Activated CD8-positive, alpha-beta memory T cell treated with anti-CD3 and anti-CD28 coated beads, Interleukin-2, amount 50 U/mL, for 24 hours (primary cell): ENCODE results near the gene SANBR.
"Not testable (repeated sequence)": the region's sequence is repeated elsewhere in the genome, so short reads cannot be mapped to it uniquely, and the experiment has no call there.

ENCODE experiments used
- DNase-seq: peaks from one replicate; pipeline ENCODE4 v3.0.0-alpha.2; 2020; ENCODE audit errors: extremely low read depth

The SANBR gene

DNA sequence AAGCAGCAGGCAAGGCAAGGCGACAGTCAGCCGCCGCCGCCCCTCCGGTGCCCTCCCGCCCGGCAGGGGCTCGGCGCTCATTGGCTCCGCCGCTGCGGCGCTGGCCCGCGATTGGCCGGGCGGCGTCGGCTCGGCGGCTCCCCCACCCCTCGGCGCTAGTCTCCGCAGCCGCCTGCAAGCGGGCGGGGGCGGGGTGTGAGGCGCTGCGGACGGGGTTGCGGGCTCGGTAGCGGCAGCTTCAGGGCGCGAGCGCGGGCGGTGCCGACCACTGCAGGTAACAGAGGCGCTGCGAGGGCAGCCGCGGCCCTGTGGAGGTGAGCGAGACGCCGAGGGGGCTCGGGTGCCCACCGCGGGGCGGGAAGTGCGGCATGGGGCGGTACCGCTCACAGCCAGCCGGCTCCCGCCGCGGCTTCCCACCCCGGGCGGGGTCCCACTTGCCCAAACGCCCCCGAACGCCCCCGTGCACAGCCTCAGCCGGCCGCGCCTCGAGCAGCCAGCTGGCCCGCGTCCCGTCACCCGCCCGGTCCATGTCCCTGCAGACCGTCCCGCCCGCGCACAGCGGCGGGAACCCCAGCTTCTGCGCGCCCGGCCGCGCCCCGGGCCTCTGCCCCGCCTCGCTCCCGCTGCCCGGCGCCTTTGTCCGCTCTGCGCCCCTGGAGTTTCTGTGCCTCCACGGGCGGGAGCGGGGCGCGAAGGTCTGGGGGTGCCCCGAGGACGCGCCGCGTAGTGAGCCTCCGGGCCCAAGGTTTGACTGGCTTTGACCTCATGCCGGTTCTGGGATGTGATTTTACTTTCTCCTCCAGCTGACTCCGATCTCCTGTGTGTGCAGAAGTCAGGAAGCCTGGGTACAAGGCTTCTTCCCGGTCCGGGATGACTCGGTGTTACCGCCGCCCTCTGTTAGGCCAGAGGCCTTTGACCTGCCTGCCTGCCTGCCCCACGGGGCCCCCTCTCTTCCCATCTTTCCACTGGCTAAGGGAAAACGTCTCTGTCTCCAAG, at the start of gene SANBR:
Gene SANBR, plus strand, starts transcription at position 158 of the 996 bp plus-strand sequence. CDS start 4,480 bp downstream, outside the sequence.
- DNase-seq: peak; percentile 37

DNA sequence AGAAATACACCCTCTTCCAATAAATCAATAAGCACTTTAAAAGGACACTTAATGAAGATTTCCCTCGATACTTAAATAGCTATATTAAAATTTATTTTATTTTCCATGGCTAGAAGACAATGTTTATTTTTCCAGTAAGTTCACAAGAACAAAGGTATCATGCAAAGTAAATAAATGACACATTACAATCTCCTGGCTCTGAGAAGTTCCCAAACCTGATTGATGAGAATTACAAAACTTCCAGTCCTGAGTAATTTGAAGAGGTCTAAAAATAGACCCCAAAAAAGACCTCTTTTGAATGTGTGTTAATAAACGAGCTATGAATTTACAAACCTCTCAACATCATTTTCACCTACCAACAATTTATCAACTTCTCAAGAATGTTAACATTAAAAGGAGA, 49.7 kb upstream of the SANBR start:
- no peak for DNase-seq

DNA sequence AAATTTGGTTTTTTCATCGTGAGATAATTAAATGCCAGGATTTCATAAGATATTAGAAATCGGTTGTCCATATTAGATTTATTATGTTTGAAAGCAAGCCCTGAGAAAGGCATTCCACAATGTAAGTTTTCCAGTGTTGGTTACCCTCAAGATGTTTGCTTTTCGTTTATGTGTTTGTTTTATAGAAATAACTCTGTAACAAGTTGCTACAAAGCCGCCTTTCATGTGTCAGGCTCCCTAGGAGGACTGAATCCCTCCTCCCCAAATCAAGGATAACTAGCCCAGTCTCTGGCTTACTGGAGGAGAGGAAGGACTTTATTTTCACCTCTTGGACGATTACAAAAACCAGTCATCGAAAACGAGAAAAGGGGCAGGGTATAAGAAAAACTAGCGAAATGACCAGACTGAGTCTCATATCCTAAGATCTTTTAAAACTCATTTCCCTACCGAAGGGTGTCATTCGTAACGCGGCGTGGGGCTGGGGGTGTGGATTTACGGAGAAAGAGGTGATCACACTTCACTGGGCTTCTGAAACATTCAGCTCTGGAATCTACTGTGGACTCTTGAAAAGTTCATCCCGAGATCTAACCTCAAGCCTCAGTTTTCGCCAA, 49.2 kb upstream of the SANBR start:
- no peak for DNase-seq

DNA sequence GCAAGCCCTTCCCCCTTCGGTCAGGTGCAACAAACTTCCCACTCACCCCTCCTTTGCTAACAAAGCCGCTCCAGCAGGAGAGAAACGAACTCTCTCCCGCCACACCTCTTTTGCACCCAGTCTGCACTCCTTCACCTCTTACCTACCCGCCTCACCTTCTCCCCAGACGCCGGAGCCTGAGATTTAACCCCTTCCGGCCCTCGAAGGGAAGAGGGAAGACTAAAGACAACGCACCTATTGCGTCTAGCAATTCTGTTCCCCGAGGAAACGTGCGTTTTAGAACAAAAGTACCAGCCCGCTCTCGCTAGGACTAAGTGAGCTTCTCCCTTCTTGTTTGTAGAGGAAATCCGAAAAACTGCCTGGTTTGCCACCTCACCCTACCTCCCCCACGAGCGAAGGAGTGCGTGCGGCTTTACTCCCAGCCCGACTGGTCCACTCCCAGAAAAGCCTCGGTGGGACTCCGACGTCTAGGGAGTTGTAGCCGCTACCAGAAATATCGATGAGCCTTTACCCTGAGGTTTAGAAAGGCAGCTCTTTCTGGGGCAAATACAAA, 48.6 kb upstream of the SANBR start:
- DNase-seq: peak; percentile 41

DNA sequence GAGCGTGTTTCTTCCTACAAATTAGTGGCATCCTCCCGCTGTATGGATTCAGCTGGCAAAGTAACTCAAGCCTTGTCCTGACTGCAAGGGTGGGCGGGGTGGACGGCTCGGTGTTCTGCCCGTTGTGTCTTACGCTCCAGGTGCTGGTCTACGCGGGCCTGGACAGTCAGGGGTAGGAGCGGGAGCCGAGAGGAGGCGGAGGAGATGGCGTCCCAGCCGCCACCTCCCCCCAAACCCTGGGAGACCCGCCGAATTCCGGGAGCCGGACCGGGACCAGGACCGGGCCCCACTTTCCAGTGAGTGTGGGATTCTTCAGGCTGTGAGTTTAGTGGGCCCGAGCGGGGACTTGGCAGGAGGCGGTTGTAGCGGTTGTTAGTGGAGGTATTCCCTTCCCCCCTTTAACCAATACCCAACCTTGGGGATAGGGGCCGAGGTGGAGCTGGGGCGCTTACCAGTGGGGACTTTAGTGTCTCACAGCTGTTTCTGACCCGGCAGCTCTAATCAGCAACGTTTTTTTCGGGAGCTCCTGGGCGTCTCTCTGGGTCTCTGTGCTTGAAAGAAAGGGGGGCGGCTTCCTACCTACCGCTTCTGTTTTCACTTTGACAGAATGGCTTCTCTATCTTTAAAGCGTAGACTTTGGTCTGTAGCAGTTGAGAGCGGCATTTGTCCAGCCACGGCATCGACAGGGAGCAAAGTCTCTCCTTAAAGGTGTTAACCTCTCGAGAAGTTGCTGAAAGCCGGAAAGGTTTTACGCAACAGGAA, 47.9 kb upstream of the SANBR start, which contains the start of the genes PEX13 and PUS10:
Gene PEX13, plus strand, starts transcription at position 165 of the 762 bp plus-strand sequence. Its CDS starts 40 bp downstream, at position 205.
Gene PUS10, minus strand, starts transcription at position 700 of the 762 bp plus-strand sequence. CDS start 6,365 bp downstream, outside the sequence.
- no peak for DNase-seq

DNA sequence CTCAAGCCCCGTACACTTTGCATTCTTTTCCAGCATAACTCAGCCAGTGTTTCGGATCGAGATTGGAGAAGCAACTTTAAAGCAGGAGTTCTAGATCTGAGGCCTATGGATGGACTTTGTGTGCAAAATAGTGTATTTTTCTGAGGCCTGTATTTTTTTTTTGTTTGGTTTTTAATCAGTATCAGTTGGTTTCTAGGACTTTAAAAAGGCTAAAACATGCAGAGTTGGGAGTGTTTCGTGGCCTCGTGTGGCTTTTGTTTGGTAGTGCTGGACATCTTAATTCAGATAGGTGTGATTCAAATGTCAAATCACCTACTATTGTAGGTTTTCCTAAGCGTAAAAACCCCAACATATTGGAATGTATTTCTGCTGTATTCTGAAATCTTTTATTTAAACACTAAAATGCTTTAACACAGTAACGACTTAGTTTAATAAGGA, 47.3 kb upstream of the SANBR start:
- no peak for DNase-seq

DNA sequence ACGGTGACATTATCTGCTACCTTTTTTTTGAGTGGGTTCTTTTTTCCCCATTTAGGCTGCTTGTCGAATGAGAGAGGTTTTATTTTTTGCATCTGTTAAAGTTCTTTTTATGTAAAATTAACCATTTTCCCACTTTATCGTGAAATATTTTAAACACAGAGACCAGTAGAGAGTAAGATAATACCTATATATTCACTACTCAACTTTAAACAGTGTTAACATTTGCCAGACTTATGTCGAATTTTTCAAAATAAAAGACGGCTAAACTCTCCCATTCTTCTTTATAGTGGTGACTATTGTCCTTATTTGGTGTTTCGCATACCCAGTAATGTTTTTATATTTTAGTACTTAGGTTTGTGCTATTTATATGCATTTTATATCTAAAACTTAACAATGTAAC, 46.9 kb upstream of the SANBR start:
- no peak for DNase-seq

DNA sequence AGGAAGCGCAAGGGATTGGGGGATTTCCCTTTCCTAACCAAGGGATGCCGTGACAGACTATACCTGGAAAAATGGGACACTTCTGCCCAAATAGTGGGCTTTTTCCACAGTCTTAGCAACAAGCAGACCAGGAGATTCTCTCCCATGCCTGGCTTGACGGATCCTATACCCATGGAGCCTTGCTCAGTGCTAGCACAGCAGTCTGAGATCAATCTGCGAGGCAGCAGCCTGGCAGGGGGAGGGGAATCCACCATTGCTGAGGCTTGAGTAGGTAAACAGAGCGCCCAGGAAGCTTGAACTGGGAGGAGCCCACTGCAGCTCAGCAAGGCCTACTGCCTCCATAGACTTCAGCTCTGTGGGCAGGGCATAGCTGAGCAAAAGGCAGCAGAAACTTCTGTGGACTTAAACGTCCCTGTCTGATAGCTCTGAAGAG, 44.4 kb upstream of the SANBR start:
- DNase-seq: no peak

DNA sequence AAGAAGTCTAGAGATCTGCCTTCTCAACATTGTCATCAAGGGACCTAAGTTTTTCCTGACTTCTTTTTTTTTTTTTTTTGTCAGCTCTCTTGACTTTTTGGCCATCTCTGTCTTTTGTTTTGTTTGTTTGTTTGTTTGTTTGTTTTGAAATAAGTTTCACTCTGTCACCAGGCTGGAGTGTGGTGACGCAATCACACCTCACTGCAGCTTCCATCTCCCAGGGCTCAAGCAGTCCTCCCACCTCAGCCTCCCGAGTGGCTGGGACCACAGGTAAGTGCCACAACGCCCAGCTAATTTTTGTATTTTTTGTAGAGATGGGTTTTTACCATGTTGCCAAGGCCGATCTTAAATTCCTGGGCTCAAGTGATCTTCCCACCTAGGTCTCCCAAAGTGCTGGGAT, 42.0 kb upstream of the SANBR start:
- DNase-seq: no peak

DNA sequence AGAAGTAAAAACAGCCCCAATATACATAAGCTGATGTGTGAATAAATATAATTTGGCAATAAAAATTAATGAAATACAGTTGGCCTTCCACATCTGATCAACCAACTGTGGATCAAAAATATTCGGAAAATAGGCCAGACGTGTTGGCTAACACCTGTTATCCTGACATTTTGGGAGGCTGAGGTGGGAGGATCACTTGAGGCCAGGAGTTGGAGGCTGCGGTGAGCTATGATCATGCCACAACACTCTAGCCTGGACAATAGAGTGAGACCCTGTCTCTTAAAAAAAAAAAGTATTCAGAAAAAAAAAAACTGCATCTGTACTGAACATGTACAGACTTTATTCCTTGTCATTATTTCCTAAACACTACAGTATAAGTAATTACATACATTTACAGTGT, 36.1 kb upstream of the SANBR start:
- no peak for DNase-seq

DNA sequence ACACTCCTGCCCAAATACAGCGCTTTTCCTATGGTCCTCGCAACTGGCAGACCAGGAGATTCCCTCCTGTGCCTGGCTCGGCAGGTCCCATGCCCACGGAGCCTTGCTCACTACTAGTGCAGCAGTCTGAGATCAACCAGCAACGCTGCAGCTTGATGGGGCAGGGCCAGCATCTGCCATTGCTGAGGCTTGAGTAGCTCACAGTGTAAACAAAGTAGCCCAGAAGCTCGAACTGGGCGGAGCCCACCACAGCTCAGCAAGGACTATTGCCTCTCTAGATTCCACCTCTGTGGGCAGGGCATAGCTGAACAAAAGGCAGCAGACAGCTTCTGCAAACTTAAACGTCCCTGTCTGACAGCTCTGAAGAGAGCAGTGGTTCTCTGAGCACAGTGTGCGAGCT, 31.1 kb upstream of the SANBR start:
- not testable (repeated sequence) for DNase-seq

DNA sequence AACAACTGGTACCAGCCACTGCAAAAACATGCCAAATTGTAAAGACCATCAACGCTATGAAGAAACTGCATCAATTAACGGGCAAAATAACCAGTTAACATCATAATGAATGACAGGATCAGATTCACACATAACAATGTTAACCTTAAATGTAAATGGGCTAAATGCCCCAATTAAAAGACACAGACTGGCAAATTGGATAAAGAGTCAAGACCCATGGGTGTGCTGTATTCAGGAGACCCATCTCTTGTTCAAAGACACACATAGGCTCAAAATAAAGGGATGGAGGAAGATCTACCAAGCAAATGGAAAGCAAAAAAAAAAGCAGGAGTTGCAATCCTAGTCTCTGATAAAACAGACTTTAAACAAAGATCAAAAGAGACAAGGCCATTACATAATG, 29.0 kb upstream of the SANBR start:
- DNase-seq: not testable (repeated sequence)

DNA sequence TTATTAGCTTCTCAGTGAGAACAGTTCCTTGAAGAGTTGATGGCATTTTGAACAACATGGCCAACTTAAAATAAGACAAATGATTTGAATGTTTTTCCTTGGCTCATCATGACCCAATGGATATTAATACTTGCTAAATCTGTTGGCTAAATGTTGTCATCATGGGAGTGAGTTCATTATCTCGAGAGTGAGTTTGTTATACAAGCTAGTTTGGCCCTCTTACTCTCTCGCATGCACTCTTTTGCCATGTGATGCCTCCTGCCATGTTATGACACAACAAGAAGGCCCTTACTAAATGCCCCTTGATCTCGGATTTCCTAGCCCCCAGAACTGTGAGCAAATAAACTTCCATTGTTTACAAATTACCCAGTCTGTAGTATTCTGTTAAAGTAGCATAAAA, 22.9 kb upstream of the SANBR start:
- DNase-seq: no peak

DNA sequence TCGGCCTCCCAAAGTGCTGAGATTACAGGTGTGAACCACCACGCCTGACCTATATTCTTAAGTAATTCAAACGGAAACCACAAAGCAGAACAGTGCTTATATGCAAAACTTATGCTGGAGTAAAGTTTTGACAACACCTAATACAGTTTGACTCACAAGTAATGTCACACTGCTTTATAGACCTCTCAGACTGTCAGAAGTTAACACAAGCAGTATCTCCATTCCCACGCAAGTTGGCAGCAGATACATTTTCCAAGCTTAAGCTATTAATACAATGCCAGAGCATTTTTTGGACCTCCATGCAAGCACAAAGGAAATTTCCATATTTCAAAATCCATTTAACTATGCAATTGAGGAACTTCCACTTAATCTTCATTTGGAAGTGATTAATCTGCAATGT, 21.0 kb upstream of the SANBR start:
- no peak for DNase-seq

DNA sequence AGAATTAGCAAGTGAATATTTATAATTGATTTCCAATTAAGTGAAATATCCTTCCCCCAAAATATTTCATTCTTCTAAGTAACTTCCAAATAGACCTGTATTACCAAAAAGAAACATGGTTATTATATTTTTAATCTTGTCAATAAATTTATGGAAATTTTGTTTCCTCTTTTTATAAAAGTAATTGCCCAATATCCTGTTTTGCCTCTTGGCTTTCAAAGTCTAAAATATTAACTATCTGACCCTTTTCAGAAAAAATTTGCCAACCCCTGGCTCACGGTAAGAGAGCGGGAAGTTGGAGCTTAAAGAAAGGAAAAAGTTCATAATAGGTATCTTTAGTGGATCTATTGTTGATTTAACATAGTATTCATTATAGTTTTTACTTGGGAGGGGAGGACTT, 20.4 kb upstream of the SANBR start:
- no peak for DNase-seq

DNA sequence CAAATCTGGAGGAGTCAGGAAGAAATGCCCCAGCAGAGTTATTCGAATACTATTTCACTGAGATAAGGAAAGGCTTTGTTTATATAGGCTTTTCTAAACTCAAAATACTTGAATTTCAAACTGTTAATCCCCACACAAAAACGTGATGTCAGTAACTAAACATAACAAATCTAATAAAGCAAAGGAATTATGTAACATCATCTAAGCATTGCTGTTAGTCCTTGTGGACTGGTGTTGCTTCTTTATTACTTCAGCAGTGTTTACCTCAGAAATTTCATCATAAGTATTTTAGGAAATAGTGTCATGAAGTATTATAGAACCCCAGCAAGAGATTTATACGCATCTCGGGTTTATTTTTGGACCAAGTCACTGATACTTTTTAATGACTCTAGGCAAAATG, 19.7 kb upstream of the SANBR start:
- no peak for DNase-seq

DNA sequence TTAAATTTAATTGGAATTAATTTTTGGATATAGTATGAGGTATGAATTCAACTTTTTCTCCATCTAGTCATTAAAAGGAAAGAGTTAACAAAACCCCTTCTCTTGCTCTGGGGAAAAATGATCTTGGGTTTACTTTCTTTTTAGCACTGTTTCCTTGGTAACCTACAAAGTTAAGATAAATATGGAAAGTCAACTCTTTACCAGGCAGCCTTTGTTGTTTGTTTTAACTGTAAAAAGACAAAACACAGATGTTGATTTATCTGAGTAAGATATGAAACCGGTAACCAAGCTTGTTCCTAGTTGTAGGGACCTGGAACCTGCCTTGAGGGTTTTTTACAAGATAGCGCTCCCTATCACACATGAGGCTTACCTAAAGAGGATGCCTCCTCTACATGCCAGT, 10.1 kb upstream of the SANBR start:
- no peak for DNase-seq

DNA sequence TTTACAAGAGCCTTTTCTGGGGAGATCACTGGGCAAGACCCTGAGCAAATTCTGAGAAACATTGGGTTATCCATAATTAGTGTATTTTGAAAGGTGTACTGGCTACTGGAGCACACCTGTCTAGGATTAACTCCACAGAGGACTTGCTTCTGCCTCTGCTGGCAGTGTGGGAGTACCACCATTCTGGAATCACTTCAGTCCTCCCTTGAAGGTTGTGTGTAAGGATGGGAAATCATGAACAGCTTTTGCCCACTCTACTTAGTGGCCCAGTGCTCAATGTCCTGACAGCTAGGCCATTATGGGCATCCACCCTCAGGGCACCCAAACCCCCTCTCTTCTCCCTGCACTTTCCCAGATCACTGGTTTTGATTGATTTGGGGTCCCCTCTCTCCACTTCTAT, 8.1 kb upstream of the SANBR start:
- no peak for DNase-seq

DNA sequence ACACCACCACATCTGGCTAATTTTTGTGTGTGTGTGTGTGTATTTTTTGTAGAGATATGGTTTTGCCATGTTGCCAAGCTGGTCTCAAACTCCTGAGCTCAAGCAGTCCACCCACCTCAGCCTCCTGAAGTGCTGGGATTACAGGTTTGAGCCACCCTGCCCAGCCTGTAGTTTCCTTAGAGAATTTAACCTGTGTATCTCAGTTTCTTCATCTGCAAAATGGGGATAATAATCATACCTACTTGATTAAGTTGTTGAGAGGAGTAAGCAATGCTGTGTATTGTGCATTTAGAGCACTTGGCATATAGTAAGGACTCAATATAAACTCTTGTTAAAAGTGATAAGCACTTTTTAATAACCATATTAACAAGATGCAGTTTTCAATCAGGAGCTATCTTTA, 6.3 kb upstream of the SANBR start:
- no peak for DNase-seq

DNA sequence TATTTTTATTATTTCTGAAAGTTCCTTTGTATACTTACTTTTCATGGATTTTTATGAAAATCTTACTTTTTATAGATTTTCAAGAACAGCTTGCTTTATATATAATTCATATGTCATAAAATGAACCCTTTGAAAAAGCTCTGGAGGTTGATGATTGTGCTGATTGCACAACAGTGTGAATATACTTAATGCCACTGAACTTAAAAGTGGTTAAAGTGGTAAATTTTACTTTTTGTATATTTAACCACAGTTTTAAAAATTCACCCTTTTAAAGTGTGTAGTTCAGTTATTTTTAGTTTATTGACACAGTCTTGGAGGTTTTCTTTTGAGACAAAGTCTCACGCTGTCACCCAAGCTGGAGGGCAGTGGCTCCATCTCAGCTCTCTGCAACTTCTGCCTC, 8.4 kb downstream of the SANBR start:
- no peak for DNase-seq

DNA sequence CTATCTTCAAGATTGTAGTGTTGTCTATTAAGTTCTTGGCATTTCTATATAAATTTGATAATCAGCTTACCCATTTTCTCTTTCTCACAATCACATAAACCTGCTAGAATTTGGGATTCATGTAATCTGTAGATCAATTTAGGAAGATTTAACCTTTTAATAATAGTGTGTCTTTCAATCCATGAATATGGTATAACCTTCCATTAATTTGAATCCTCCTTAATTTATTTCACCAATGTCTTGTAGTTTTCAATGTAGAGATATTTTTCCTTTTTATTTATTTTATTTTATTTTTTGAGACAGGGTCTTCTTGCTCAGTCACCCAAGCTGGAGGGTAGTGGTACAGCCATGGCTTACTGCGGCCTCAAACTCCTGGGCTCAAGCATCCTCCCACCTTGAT, 20.2 kb downstream of the SANBR start:
- DNase-seq: no peak

DNA sequence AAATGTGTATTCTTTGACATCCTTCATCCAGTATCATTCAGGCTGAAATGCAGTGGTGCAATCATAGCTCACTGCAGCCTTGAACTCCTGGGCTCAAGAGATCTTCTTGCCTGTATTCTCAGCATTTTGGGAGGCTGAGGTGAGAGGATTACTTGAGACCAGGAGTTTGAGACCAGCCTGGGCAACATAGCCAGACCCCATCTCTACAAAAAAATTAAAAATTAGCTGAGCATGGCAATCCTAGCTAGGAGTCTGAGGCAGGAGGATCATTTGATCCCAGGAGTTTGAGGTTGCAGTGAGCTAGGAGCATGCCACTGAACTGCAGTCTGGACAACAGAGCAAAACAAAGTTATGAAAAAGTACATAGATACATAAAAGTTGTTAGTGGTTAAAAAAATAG, 24.1 kb downstream of the SANBR start:
- no peak for DNase-seq
